HCT116 (cell line): ENCODE measurements around the gene RHBDD2.
"Not testable (repeated sequence)": the region's sequence is repeated elsewhere in the genome, so short reads cannot be mapped to it uniquely, and the experiment has no call there.

Source experiments
- CTCF ChIP-seq, 3 experiments: fragments of 200-600 bp in 1 of 3; sonication (generic) in 1 of 3; IDR thresholded peaks in 2 of 3; conservative IDR thresholded peaks in 1 of 3; 2 replicates each; pipeline ENCODE4 v1.5.1; 2012 to 2017; ENCODE audit warnings: low read depth in 2 of 3, low read length in 2 of 3, antibody characterized with exemption in 1 of 3, borderline replicate concordance in 1 of 3, control low read depth in 1 of 3, mild to moderate bottlenecking in 1 of 3, mixed read lengths in 1 of 3, mixed run types in 1 of 3, moderate library complexity in 1 of 3; ENCODE audit not compliant: insufficient read depth in 1 of 3
- EZH2 ChIP-seq: fragments of 200-600 bp; sonication (generic); IDR thresholded peaks from 2 replicates; pipeline ENCODE4 v1.6.1; 2017; ENCODE audit warnings: antibody characterized with exemption, mixed run types
- FOSL1 ChIP-seq: IDR thresholded peaks from 2 replicates; pipeline ENCODE4 v1.6.1; 2012; ENCODE audit warnings: low read depth
- POLR2AphosphoS5 ChIP-seq: IDR thresholded peaks from 2 replicates; pipeline ENCODE4 v1.6.1; 2011; ENCODE audit warnings: mild to moderate bottlenecking, low read depth, low read length, moderate library complexity
- RAD21 ChIP-seq: IDR thresholded peaks from 2 replicates; pipeline ENCODE4 v1.6.1; 2012; ENCODE audit warnings: low read depth, mild to moderate bottlenecking
- REST ChIP-seq: IDR thresholded peaks from 2 replicates; pipeline ENCODE4 v1.6.1; 2012; ENCODE audit warnings: low read depth
- SIN3A ChIP-seq: IDR thresholded peaks from 2 replicates; pipeline ENCODE4 v1.6.1; 2012; ENCODE audit warnings: low read depth

- not testable (repeated sequence) for TF ChIP-seq FOSL1; POLR2AphosphoS5; EZH2; CTCF (IDR thresholded peaks at IDR 0.05 in 2 of 3, conservative IDR thresholded peaks at IDR 0.05 in 1 of 3; ENCODE audit: borderline replicate concordance in 1 of 3, insufficient read depth in 1 of 3, low read depth in 2 of 3, low read length in 2 of 3); SIN3A; REST; RAD21
These were observed 45.2 kb upstream of the RHBDD2 start for GRCh38 chr7:75833662-75834061.
